ENCODE measurements around the gene ARRDC1.

GRCh38 chr9:137580209-137580953 lies 25.1 kb upstream of the ARRDC1 start:
- no peak for TF ChIP-seq POLR2A (IDR thresholded peaks at IDR 0.05)
- TF ChIP-seq, protein P1, sequence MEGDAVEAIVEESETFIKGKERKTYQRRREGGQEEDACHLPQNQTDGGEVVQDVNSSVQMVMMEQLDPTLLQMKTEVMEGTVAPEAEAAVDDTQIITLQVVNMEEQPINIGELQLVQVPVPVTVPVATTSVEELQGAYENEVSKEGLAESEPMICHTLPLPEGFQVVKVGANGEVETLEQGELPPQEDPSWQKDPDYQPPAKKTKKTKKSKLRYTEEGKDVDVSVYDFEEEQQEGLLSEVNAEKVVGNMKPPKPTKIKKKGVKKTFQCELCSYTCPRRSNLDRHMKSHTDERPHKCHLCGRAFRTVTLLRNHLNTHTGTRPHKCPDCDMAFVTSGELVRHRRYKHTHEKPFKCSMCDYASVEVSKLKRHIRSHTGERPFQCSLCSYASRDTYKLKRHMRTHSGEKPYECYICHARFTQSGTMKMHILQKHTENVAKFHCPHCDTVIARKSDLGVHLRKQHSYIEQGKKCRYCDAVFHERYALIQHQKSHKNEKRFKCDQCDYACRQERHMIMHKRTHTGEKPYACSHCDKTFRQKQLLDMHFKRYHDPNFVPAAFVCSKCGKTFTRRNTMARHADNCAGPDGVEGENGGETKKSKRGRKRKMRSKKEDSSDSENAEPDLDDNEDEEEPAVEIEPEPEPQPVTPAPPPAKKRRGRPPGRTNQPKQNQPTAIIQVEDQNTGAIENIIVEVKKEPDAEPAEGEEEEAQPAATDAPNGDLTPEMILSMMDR (IDR thresholded peaks at IDR 0.05): no peak
